Transverse colon (tissue), 4 donors: Measurements from ENCODE around the gene ALKBH4. TPM values are rescaled to one million over a fixed set of nuclear protein-coding genes. Genes with fewer than 3 reads are reported as not detected.

ENCODE experiments used
- DNase-seq: peaks from one replicate; pipeline ENCODE4 v3.0.0-alpha.2; 2019
- H3K27ac ChIP-seq, 4 donors: fragments of 200-600 bp; sonication (generic); 2 replicates each; pipeline ENCODE4 v1.5.1; 2016 to 2018; ENCODE audit warnings: inconsistent platforms in 4 of 4
- H3K27me3 ChIP-seq: fragments of 200-600 bp; sonication (generic); 2 replicates; pipeline ENCODE4 v1.5.1; 2017; ENCODE audit warnings: inconsistent platforms
- H3K36me3 ChIP-seq, 4 donors: fragments of 200-600 bp; sonication (generic); 2 replicates each; pipeline ENCODE4 v1.5.1; 2017 to 2019; ENCODE audit warnings: inconsistent platforms in 4 of 4
- H3K4me1 ChIP-seq, 4 donors: fragments of 200-600 bp; sonication (generic); 2 replicates each; pipeline ENCODE4 v1.5.1; 2017 to 2020; ENCODE audit warnings: inconsistent platforms in 4 of 4
- H3K4me3 ChIP-seq, 4 donors: fragments of 200-600 bp; sonication (generic); 1 replicate in 1 of 4; 2 replicates in 3 of 4; pipeline versions ENCODE4 v1.5.1 to v1.6.1; 2017 to 2019; ENCODE audit warnings: inconsistent platforms in 4 of 4
- H3K9me3 ChIP-seq, 2 donors: fragments of 200-600 bp; sonication (generic); 2 replicates each; pipeline ENCODE4 v1.5.1; 2017 to 2019; ENCODE audit warnings: inconsistent platforms in 2 of 2
- CTCF ChIP-seq, 5 experiments: fragments of 200-600 bp in 3 of 5; fragments of 450-650 bp in 2 of 5; sonication (generic) in 3 of 5; IDR thresholded peaks; 1 replicate in 2 of 5; 2 replicates in 3 of 5; pipeline ENCODE4 v1.5.1; 2016 to 2017; ENCODE audit warnings: antibody characterized with exemption in 5 of 5, inconsistent platforms in 3 of 5, mild to moderate bottlenecking in 2 of 5, moderate library complexity in 1 of 5
- EP300 ChIP-seq: sonication (generic); formaldehyde crosslinking; IDR thresholded peaks from one replicate; pipeline ENCODE4 v1.6.1; 2017; ENCODE audit warnings: antibody characterized with exemption, low read depth
- POLR2A ChIP-seq: fragments of 450-650 bp; IDR thresholded peaks from one replicate; pipeline ENCODE4 v1.6.1; 2016; ENCODE audit warnings: antibody characterized with exemption, mild to moderate bottlenecking, moderate library complexity
- POLR2AphosphoS5 ChIP-seq, 3 donors: sonication (generic); formaldehyde crosslinking; IDR thresholded peaks; one replicate each; pipeline ENCODE4 v1.6.1; 2016; ENCODE audit warnings: antibody characterized with exemption in 3 of 3
- WGBS, 2 donors: methylation state at CpG; one replicate each; pipeline ENCODE4 v1.1.5; 2018; ENCODE audit warnings: low coverage in 1 of 2; 5-methylcytosine and 5-hydroxymethylcytosine counted together
- in situ Hi-C, 4 donors: fragments of 200-750 bp; cut with MboI; loops; one replicate each; pipeline versions ENCODE4 v1.15.0 to v1.15.1; 2017; ENCODE audit warnings: low sequenced_read_pairs in 3 of 4, low pct_ligation_motif_present in 1 of 4, low pct_unique_long_range_greater_than_20kb in 1 of 4
- intact Hi-C: fragments of 100-400 bp; cut with DNase I; formaldehyde crosslinking; loops from one replicate; pipeline ENCODE4 v1.15.1; 2023; ENCODE audit warnings: low total_unique reads
- total RNA-seq, 4 donors: library from RNA; depleted of rRNA; stranded (reverse); fragments of >200 nt; gene quantifications; one replicate each; pipeline ENCODE4 v1.1.0, GENCODE V29; 2016

The ALKBH4 gene
- total RNA-seq, 4 donors from 2014 or later, result 1.8 to 21.3 (median 14.0) TPM

DNA sequence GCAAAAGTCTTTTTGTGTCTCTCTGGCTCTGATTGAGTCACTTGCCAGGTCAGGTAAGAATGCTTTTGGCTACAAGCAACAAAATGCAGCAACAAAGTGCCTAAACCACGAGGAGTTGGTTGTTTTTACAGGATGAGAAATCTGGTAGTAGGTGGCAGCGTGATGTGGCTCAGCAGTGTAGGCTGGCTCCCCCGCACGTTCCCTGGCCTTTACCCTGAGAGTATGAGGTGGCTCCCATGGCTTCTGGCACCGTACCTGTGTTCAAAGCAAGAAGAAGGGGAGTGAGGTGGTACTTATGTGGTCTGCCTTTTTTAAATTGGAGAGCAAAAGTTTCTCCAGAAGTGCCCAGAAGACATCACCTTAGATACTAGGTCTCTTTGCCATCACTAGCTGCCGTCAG lies 56.8 kb downstream of the ALKBH4 start:
- in situ Hi-C loops, result loop anchor here in 2 of 4 donors (10.0 kb wide), 2 partner anchors 47 to 57 kb away; partner anchors contain the start of genes ALKBH4 (in 1 of the 2) and LRWD1 (in 1 of the 2)
- no peak for TF ChIP-seq EP300
- TF ChIP-seq POLR2AphosphoS5 (IDR thresholded peaks at IDR 0.05), result no peak
- no peak for TF ChIP-seq CTCF (IDR thresholded peaks at IDR 0.05)
- no peak for TF ChIP-seq POLR2A
- 81% methylated on average over 6 of the region's 6 CpGs; no CpG with 5 or more reads in 1 of the 2 donors for WGBS, 2 donors

More for the DNA sequence above, 56.8 kb downstream of the ALKBH4 start:
- intact Hi-C loops, result no loop called here
- H3K4me1 ChIP-seq, result no peaks in the 10 kb centered on the region
- DNase-seq, result no peak
- H3K9me3 ChIP-seq, result no peaks in the 10 kb centered on the region
- no peak overlapping the region for H3K4me3 ChIP-seq
- H3K27me3 ChIP-seq, result no peaks in the 10 kb centered on the region
- no peak overlapping the region for H3K27ac ChIP-seq
- H3K36me3 ChIP-seq, result peaks cover 0 to 47% (median 11%) of the 10 kb centered on the region in 4 donors

Other genes with a start within 250 kb of the ALKBH4 start
- 1 to 10 TPM in 3 of 4 donors, not detected in 1; 2.0 to 7.6 (median 2.2) TPM for gene SH2B2, start 178.0 kb downstream of the ALKBH4 start, total RNA-seq
- not detected for gene SPDYE6, start 108.4 kb downstream of the ALKBH4 start, total RNA-seq
- gene PRKRIP1, start 68.5 kb downstream of the ALKBH4 start, total RNA-seq, result 10 to 100 TPM; 24.8 to 97.3 (median 33.6) TPM
- 10 to 100 TPM in 2 of 4 donors, 1 to 10 TPM in 2; 3.1 to 99.9 (median 11.0) TPM for gene ORAI2, start 31.3 kb downstream of the ALKBH4 start, total RNA-seq
- gene LRWD1, start 121 bp upstream of the ALKBH4 start, total RNA-seq, result 10 to 100 TPM; 15.7 to 45.6 (median 18.4) TPM
- 10 to 100 TPM in 2 of 4 donors, 1 to 10 TPM in 2; 5.4 to 30.3 (median 15.0) TPM for gene POLR2J, start 14.1 kb upstream of the ALKBH4 start, total RNA-seq
- 10 to 100 TPM; 10.9 to 41.9 (median 19.8) TPM for gene RASA4B, start 52.9 kb upstream of the ALKBH4 start, total RNA-seq
- 100 to 1,000 TPM in 1 of 4 donors, 10 to 100 TPM in 2, 1 to 10 TPM in 1; 7.8 to 116 (median 30.4) TPM for gene UPK3BL2, start 78.8 kb upstream of the ALKBH4 start, total RNA-seq
- not detected for gene SPDYE2, start 86.4 kb upstream of the ALKBH4 start, total RNA-seq
- gene POLR2J3, start 107.7 kb upstream of the ALKBH4 start, total RNA-seq, result 10 to 100 TPM; 29.8 to 51.3 (median 34.2) TPM
- gene RASA4, start 151.9 kb upstream of the ALKBH4 start, total RNA-seq, result 10 to 100 TPM; 10.9 to 97.3 (median 30.7) TPM
- 10 to 100 TPM; 20.2 to 92.0 (median 48.2) TPM for gene UPK3BL1, start 177.9 kb upstream of the ALKBH4 start, total RNA-seq
- not detected for gene SPDYE2B, start 185.5 kb upstream of the ALKBH4 start, total RNA-seq
- 1 to 10 TPM; 1.1 to 6.7 (median 5.2) TPM for gene POLR2J2, start 206.8 kb upstream of the ALKBH4 start, total RNA-seq